Measurements from ENCODE around the gene RPS5.
"Not testable (repeated sequence)": the region's sequence is repeated elsewhere in the genome, so short reads cannot be mapped to it uniquely, and the experiment has no call there.

RPS5 gene

DNA sequence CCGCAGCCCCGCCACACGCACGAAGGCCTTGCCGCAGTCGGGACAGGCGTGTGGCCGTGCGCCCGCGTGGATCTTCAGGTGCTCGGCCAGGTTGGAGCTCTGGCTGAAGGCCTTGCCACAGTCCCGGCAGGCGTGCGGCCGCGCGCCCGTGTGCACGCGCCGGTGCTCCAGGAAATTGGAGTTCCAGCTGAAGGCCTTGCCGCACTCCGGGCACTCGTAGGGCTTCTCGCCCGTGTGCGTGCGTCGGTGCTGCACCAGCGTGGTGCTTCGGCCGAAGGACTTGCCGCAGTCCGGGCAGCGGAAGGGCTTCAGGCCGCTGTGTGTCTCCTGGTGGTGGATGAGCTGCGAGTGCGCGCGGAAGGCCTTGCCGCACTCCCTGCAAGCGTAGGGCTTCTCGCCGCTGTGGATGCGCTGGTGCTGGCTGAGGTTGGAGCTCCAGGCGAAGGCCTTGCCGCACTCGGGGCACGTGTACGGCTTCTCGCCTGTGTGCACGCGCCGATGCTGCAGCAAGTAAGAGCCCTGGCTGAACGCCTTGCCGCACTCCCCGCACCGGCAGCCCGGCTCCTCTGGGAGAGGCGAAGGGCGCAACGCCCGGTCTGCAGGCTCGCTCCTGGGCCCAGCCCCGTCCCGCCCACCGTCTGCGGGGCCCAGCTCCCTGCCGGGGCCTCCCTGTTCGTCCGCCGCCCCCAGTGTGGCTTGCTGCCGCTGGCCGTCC is 30.1 kb upstream of the RPS5 start:
- no peak for DNase-seq (ENCODE audit: low read depth, low spot score)

DNA sequence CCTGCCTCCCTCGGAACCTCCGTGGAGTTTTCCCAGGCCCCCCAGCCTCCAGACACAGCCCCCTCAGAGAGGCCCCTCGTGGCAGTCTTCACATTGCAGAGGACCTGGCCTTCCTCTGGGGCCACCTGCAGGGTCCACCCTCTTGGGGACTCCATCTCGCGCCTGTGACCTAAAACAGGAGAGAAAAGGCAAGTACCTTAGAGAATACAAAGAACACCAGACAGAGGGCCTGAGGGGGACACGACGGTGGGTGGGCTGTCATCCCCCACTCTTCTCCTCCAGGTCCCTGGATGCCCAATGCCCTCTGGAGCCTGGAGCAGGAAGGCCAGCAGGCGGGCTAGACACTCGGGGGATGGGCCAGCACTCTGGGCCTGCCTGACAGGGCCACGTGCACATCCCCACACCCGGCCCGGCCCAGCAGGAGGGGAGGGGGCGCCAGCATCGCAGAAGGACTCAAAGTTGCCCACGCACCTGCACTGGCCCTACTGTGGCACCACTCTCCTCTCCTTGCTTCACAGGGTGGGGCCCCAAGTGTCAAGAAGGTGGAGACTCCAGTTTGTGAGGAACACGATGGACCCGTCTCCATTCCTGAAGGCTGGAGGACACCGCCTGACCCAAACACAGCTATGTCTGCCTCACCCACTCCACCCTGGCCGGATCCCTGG is 29.5 kb upstream of the RPS5 start:
- no peak for DNase-seq (ENCODE audit: low read depth, low spot score)

DNA sequence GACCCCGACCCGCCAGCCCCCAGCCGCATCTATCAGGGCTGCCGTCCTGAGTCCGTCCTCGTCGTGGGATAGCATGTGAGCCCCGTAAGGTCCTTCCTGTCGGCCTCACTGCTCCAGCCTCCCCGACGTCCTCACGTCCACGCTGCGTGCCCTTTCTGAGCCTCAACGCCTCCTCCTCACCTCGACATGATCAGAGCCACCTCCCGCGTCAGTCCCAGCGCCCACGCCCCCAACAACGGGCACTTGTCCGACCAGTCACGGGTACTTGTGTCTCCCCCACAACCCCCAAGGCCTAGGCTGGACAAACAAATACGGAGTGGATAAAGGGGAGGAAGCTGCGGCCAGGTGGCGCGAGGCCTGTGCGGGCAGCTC is 25.2 kb upstream of the RPS5 start:
- peak; percentile 43 for DNase-seq (ENCODE audit: low read depth, low spot score)

DNA sequence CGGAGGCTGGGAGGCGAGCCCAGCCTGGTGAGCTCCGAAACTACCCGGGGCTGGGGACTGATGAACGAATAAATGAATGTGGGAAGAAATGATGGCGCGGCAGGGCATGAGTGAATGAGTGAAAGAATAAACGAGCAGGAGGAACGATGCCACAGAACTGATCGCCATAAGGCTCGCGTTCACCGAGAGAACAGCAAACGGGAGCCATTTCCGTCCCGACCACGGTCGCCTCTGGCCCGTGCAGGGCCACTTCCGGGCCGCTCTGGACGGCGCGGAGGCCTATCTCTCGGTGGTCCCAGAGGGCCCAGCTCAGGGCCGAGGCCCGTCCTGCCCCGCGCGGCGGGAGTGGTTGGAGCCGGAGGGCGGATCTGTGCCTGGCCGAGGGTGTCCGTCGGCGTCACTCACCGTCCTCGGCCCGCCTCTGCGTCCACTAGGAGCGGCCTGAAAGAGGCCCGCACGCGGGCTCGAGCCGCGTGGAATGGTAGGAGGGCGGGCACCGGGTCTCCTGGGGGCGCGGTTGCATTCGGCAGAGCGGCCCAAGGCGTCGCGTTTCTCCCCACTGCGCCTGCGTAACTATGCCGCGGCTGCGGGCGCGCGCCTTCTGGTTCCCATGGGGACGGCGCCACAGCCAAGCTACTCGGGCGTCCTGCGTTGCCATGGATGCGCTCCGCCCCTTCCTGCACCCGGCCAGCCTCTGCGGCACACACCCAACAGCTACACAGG is 24.6 kb upstream of the RPS5 start, which contains the start of gene ZNF497:
Gene ZNF497, minus strand, starts transcription at position 480 of the 723 bp plus-strand sequence. CDS start 5,116 bp downstream, outside the sequence.
- peak; percentile 93 for DNase-seq (ENCODE audit: low read depth, low spot score)

DNA sequence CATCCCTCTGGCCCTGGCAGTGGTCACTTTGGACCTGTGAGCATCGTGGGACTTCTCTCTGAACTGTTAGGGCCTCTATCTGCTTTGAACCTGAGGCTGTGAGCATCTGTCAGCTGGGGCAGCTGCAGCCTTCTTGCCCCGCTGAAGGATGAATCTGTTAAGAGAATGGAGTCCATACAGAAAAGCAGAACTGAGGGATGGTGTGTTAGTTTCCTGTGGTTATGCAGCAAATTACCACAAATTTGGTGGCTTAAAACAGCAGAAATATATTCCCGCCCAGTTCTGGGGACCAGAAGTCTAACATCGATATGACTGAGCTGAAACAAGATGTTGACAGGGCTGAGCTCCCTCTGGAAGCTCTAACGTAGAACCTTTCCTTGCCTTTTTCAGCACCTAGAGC is 22.9 kb upstream of the RPS5 start:
- DNase-seq (ENCODE audit: low read depth, low spot score), result no peak

DNA sequence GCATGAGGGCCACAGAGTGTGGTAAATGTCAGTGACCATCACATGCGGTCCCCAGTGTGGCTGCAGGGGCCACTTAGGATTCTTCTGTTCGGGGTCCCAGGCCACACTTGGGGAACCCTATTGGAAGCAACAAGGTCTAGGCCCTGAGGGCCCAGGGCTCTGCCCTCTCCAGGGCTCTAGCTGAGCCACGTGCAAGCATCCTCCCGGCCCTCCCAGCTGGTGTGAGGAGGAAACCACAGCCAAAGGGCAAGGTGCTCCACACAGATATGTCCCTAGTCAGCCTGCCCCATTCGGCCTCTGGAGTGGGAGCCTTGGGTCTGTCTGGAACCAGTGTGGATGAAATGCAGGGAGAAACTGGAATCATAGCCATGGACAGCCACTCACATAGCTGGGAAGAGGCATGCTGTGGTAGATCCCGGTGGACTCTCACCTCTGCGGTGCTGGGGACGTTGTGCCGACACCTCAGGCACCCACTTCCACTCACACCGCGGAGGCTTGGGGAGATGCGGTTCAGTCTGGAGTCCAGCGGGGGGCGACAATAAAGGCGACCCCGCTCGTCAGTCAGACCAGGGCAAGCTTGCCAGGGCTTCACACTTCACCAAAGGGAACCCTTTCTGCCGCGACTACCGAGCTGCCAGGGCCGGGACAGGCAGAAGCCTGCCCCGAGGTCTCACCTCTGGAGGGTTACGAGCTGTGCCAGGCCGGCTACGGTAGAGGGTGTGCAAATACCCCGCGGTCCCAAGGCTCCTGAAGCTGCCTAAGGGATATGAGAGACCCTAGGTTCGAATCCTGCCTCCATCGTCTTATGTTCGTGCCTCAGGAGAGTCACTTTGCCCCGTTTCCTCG is 20.3 kb upstream of the RPS5 start:
- no peak for DNase-seq (ENCODE audit: low read depth, low spot score)

DNA sequence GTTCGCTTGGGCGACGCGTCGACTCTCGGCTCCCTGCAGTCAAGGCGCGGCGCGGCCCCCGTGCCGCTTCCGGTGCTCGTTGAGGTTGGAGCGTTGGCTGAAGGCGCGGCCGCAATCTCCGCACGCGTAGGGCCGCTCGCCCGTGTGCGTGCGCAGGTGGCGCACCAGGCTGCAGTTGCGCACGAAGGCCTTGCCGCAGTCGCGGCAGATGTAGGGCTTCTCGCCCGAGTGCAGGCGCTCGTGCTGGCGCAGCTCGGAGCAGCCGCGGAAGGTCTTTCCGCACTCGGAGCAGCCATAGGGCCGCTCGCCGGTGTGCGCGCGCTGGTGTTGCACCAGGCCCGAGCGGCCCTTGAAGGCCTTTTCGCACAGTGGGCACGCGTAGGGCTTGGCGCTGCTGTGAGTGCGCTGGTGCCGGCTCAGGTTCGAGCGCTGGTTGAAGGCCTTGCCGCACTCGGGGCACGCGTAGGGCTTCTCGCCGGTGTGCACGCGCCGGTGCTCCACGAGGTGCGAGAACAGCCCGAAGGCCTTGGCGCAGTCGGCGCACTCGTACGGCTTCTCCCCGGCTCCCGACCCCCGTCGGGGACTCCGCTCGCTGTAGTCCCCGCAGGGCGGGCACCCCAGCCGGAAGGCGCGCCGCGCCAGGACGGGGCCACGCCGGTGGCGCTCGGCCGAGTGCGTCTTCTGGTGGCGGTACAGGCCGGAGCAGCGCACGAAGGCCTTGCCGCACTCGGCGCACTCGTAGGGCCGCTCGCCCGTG is 19.2 kb upstream of the RPS5 start:
- no peak for DNase-seq (ENCODE audit: low read depth, low spot score)

DNA sequence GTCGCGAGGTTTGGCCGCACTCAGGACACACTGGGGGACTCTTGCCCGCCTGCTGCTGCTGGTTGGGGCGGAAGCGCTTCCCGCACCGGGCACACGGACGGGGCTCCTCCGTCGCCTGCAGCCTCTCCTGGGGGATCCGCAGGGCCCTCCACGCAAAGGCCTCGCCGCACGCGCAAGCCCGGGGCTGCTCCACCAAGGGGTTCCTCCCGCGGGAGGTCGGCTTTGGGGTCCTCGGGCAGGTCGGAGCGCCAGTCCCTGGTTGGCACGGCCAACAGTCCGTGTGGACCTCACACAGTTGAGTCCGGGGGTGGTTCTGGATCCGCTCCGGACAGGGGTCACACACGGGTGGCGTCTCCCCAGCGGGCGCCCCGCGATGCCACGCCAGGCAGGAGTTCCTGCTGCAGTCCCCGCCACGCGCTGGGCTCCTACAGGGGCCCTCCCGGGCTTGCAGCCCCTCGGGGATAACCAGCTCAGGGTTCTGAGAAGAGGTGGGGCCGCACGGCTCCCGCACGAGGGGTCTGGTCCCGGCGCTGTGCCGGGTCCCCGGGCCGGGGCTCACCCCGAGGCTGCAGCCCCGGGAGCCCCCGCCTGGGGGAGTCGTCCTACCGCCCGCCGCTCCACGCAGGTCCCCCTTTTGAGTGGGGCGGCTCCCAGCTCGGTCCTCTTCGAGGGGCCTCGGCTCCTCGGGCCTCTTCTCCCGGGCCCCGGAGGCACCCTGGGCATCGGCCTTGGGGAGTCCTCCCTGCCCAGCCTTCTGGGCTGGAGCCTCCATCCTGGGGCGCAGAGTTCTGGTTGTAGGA is 18.3 kb upstream of the RPS5 start:
- no peak for DNase-seq (ENCODE audit: low read depth, low spot score)

DNA sequence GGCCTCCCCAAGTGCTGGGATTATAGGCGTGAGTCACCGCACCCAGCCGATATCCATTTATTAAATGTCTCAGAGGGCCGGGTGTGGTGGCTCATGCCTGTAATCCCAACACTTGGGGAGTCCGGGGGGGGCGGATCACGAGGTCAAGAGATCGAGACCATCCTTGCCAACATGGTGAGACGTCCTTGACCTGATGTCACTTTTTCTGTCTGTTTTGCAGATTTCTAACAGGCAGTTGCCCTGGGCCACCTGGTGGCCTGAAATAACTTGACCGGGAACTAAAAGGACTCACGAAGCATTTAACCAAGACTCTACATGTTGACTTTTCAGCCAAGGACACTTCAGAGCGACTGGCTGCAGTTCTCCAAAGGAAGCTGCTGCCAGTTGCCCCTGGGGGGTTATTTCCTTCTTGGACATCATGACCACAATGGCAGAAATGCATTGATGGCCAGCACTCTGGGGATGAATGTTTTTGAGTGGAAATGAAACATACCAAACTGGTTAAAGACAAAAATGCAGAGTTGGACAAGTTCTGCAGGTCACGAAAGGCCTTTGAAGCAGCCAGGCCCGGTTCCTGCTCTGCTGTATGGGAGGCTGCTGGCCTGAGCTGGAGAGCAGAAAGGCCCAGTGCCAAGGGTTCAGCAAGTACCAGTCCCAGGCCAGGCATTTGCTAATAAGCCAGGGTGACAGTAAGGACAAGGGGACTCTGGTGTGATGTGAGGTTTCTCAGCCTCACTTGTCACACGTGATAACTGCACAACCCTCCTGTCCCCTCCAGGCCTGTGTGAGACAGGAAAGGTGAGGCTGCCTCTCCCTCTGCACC is 14.5 kb upstream of the RPS5 start:
- no peak for DNase-seq (ENCODE audit: low read depth, low spot score)

DNA sequence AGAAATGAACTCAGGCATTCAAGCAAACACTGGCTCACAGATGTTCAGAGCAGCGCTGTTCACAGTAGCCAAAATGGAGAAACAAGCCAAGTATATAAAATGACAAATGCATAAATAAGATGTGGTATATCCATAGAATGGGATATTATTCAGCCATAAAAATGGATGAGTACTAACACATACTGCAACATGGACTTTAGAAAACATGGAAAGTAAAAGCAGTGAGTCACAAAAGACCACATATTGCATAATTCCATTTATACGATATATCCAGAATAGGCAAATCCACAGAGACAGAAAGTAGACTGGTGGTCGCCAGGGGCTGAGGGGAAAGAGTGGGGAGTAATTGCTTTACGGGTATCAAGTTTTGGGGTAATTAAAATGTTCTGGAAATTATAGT is 12.9 kb upstream of the RPS5 start:
- DNase-seq (ENCODE audit: low read depth, low spot score), result no peak

DNA sequence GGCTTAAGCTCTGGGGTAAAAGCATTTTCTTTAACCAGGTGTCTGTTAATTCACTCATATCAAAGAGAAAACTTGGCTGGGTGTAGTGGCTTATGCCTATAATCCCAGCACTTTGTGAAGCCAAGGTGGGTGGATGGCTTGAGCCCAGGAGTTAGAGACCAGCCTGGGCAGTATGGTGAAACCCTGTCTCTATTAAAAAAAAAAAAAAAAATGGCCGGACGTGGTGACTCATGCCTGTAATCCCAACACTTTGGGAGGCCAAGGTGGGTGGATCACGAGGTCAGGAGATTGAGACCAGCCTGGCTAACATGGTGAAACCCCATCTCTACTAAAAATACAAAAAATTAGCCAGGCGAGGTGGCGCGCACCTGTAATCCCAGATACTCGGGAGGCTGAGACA is 10.3 kb upstream of the RPS5 start:
- DNase-seq (ENCODE audit: low read depth, low spot score), result not testable (repeated sequence)

DNA sequence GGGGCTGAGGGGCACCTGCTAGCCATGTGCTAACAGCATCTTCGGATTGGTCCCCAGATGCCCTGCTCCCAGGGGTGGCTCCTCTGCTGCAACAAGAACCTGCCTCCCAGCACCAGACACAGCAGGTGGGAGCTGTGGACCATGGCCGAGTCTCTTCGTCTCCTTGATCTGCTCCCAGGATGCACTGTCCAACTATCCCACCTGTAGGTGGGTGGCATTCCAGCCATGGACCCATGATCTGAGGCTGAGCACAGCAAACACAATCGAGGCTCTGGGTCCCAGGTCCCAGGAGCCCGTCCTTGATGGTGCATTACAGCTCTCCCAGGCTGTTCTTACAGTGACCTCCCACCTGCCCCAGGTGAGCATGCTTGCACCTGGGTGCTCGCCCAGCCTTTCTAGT is 7.8 kb upstream of the RPS5 start:
- DNase-seq (ENCODE audit: low read depth, low spot score), result no peak

DNA sequence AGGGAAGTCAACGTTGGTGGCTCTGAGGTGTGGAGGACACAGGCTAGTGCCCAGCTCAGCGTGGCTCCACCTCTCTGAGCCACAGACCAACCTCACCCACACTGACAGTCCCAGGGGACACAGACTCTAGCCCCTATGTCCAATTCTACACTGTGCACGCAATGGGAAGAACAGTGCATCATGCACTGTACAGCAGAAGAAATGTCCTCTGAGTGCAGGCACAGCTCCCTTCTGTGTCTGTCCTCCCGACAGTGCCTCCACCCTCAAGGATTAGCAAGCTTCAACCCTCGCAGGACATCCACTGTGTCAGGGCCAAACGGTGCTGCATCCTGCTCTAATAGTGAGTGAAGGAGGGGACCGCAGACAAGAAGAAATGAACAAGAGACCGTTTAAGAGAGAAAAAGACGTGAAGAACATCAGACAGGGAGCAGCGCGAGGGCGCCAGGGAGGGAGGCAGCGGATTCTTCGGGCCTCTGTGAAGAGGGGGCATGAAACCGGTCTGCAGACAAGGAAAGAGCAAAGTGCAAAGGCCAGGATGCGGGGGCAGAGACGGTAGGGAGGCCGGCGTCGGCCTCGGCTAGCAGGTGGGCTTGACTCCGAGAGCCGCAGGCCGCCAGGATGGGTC is 6.9 kb upstream of the RPS5 start:
- DNase-seq (ENCODE audit: low read depth, low spot score), result no peak

DNA sequence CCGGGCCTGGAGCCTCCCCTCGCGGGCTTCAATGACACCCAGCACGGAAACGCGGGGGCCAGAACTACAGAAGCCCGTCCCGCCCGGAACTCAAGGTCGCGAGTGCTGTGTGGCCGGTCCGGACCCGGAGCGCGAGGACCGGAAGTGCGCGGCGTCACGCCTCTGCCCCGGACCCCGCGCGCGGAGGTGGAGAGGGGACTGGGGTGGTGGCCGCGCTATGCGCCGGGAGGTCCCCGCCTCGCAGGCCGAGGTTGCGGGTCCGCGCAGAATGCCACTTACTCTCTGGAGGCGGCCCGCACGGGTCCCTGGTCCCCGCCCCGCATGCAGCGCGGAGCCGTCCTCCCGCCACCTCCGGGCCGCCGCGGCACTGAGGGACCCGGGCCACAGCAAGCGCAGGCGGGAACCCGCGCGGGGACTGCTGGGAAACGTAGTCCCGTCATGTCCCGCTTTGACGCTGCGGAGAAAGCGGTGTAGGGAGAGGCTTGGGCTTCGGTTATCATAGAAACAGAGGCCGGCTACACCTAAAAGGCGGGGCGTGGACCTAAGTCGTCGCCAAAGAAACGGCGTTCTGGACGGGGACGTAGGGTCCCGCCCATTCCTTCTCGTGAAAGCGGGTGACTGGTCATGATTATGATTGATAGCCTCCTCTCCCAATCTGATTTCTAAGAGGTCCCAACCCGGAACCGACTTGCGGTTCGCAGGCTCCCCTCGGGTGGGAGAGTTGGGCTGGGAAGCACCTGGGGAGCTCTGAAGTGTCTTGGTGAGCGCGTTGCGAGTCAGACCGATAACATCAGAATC is 6.2 kb upstream of the RPS5 start, which contains the start of gene ZNF837:
Gene ZNF837, minus strand, starts transcription at position 369 of the 798 bp plus-strand sequence. CDS start 11,698 bp downstream, outside the sequence.
- peak; percentile 100 for DNase-seq (ENCODE audit: low read depth, low spot score)

DNA sequence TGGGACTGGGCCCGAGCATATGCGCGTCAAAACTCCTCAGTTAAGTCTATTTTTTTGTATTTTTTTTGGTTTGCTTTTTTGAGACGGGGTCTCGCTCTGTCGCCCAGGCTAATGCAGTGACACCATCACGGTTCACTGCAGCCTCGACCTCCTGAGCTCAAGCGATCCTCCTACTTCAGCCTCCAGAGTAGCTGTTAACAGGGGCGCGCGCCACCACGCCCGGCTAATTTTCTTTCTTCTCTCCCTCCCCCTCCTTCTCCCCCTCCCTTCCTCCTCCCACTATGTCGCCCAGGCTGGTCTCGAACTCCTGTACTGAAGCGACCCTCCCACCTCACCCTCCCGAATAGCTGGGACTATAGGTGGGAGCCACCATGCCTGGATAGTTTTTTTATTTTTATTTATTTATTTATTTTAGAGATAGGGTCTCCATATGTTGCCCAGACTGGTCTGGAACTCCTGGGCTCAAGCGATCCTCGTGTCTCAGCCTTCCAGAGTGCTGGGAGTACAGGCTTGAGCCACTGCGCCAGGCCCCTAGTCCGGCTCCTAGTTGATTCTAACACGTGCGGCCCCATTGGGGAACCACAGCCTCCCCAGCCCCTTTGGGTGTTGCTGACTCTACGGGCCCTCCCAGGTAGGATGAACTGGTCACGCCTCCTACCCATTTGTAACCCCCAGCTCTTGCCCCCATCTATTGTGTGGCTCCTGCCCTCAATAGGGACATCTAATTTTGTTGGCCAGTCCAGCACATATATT is 5.4 kb upstream of the RPS5 start:
- DNase-seq (ENCODE audit: low read depth, low spot score), result no peak

DNA sequence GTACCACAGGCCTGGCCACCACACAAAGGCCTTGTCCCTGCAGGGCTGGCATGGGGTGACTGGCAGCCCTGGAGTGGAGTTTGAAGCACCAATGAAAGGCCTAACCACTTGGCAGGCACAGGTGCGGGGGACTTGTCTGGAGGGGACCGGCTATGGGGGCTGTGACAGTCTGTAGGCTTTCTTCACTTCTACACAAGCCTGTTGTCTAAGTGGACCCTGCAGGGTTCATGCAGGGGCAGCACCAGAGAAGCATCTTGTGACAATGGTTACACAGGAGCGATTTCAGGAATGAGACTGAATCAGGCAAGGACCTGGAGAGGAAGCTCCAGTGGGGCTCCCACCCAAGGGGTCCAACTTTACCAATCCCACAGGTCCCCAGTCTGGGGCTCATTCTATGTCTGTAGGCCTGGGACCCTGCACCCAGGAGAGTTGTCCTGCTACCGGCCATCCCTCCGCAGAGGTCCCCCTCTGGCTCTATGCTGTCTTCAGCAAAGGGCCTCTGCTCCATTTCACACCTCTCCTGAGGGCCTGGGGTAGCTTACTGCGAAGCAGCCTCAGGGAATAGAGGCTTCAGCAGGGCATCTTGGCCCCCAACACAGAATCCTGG is 4.0 kb upstream of the RPS5 start:
- no peak for DNase-seq (ENCODE audit: low read depth, low spot score)
